GM12875 (cell line): ENCODE measurements around the gene SLCO3A1.

Source experiments
- H3K4me3 ChIP-seq: one replicate; pipeline ENCODE4 v1.5.1; 2011; ENCODE audit warnings: low read depth, low read length, control low read depth
- TF ChIP-seq, protein P1 (sequence below): IDR thresholded peaks from 2 replicates; pipeline ENCODE4 v1.5.1; 2011; ENCODE audit warnings: low read depth, mild to moderate bottlenecking, control low read depth, inconsistent platforms, low read length, moderate library complexity, borderline replicate concordance; ENCODE audit not compliant: insufficient read depth

SLCO3A1 gene

DNA sequence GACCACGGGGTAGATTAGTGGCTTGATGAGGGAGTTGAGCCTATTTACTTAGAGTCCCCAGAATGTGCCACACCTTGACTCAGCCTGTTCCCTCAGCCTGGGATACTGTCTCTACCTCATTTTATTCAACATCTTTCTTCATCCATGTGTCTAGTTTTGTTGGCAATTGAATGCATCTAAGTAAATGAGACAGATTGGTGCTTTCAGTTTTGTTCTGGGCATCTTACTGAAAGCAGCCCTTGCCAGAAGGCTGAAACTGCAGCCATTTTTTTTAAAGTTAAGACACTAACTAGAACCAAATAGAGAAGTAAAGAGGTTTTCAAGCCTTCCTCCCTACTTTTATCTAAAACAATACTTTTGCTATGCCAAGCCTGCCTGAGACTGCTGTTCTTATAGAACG, 246.8 kb downstream of the SLCO3A1 start:
- TF ChIP-seq, protein P1, sequence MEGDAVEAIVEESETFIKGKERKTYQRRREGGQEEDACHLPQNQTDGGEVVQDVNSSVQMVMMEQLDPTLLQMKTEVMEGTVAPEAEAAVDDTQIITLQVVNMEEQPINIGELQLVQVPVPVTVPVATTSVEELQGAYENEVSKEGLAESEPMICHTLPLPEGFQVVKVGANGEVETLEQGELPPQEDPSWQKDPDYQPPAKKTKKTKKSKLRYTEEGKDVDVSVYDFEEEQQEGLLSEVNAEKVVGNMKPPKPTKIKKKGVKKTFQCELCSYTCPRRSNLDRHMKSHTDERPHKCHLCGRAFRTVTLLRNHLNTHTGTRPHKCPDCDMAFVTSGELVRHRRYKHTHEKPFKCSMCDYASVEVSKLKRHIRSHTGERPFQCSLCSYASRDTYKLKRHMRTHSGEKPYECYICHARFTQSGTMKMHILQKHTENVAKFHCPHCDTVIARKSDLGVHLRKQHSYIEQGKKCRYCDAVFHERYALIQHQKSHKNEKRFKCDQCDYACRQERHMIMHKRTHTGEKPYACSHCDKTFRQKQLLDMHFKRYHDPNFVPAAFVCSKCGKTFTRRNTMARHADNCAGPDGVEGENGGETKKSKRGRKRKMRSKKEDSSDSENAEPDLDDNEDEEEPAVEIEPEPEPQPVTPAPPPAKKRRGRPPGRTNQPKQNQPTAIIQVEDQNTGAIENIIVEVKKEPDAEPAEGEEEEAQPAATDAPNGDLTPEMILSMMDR: no peak
- no peak overlapping the region for H3K4me3 ChIP-seq

DNA sequence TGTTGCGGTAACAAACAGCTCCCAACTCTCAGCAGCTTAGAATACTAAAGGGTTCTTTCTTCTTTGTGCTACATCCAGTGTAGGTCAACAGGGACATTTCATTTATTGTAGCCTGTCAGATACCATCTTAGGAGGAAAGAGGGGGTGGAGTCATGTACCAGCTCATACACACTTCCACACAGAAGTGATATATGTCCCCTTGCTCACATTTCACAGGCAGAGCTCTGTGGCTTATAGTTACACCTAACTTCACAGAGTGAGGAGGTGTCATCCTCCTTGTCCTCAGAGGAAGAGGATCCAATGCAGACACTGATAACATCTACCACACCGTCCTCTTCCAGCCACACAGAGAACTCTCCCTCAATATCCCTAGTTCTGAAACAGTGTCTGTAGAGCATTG, 247.2 kb downstream of the SLCO3A1 start:
- TF ChIP-seq, protein P1: no peak
- H3K4me3 ChIP-seq: no peak overlapping the region

DNA sequence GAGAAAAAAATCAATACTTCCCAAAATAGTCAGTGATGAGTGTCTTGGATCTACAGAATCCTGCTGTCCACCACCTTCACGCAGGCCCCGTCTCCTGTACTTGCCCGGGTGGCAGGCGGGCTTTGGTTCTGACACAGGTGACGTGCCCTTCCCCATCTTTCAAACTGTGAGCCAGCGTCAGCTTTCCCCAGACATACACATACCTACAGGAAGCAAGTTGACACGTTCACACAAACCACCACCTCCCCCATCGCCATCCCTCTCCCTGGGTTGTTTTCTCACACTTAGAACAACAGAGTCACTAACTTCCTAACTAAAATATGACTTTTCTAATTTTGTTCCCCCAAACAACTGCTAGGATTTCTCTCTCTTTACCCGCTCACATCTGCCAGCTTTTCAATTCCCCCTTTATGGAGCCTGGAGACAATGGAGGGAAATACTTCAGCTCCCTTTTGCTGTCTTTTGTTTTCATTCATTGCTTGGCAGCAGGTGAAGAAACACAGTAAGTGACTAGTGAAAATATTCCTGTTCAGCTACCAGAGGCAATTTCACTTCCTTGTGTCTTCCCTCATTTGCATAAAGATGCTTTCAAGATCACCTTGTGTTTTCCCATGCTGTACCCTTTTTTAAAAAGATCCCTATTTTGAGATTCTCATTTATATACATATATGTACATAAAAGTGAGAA, 248.3 kb downstream of the SLCO3A1 start:
- TF ChIP-seq, protein P1: no peak
- no peak overlapping the region for H3K4me3 ChIP-seq

DNA sequence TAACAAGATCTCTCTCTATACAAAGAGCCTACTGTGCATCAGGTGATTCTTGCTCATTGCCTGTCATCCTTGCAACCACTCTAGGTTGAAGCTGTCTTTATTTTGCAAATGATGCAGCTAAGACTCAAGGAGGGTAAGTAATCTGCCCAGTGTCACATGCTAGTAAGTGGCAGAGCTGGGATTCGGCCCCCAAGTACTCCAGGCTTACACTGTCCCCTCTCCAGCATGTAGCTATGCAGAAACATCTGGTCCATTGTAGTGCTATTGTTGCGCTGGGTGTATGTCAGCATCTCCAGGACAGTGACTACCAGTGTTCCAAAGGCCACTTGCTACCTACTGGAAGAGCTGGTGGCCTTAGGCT, 248.9 kb downstream of the SLCO3A1 start:
- no peak overlapping the region for H3K4me3 ChIP-seq
- TF ChIP-seq, protein P1: no peak

DNA sequence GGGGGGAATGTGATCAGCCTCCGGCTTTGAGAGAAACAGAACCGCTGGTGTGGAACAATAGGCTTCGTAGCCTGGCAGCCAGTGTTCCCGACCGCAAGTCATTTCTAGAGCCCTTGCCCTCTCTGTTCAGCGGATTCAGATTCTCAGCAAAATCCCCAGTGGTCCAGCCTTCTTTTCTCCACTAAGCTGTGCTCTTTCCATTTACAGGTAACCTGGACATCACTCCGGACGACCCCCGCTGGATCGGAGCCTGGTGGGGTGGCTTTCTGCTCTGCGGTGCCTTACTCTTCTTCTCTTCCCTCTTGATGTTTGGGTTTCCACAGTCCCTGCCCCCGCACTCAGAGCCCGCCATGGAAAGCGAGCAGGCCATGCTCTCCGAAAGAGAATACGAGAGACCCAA, 250.6 kb downstream of the SLCO3A1 start:
- TF ChIP-seq, protein P1: no peak
- H3K4me3 ChIP-seq: no peak overlapping the region

DNA sequence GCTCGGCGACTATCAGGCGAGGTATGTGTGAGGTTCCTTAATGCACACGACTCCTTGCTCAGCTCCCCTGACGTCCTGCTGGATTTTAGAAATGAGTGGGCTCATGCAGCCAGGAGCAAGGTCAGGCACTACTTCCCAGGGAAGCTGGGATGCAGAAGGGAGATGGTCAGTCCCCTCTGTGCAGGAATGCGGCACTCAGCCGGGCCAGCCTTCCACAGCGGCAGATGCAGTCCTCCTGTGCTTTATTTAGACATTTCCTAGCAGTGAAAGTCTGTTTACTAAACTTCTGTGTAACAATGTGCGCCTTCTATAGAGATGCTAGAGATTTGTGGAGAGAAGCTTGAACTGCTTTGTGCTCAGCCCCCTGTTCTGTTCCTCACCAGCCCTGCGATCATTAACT, 252.1 kb downstream of the SLCO3A1 start:
- no peak overlapping the region for H3K4me3 ChIP-seq
- TF ChIP-seq, protein P1: no peak

DNA sequence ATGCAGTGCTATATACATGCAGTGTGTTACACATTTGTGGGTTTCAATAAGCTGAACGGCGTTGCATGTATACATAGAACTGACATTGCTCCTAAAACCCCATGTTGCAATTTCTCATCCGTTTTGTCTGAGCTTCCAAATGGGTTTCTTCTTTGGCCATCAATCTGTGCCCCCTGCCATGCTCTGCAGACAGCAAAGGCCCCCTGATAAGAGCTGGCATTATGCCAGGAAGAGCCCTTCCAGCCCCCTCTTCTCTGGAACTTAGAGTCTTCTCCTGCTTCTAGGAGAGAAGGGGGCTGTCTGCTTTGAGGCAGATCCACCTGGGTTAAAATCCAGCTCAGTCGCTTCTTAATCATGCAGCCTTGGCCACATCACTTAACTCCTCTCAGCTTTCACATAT, 254.0 kb downstream of the SLCO3A1 start:
- H3K4me3 ChIP-seq: no peak overlapping the region
- TF ChIP-seq, protein P1: no peak
